ENCODE measurements around the gene PAX6. TPM values are rescaled to one million over a fixed set of nuclear protein-coding genes. Genes with fewer than 3 reads are reported as not detected.

PAX6 gene
- total and polyA plus RNA-seq, 2 of the 4 experiments (the other 2 are of a cell fraction) = not detected

DNA sequence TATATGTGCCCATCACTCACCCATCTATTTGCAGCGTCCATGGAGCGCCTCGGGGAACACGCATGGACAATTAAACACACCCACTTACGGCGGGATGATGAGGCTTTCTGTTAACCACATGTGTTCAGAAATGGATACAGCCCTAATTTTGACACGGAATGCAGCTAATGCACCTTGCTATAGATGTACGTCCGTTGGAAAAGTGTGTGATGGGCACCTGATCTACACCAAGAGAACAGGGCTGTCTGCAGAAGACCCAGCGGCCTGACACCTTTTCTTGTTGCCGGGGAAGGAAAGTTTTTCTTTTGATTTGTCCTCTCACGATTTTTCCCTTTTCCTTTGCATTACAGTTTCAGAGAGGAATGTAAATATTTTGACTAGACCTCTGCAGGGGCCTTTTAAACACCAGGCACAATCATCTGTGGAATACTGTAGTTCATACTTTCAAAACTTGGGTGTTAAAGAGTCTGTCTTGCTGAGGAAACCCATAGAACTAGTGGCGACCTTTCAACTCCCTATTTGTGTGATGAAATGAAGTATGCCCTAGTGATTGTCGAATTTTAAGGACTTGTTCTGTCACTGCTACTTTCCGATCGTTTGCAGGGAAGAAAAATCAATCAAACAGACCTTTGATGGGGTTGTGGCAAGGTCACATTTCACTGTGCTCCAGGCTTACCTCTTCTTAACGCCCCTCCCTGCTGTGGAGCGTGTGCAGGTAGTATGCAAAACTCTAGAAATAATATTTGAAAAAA, 16.5 kb upstream of the PAX6 start:
- Histone ChIP-seq H2BK15ac (ENCODE audit: low read depth, low read length) (no peak overlapping the region), H4K91ac (ENCODE audit: insufficient read depth, low read depth, low read length) (no peak overlapping the region), H2AK9ac (replicated peaks; ENCODE audit: low read depth, low read length, poor library complexity) (no peak overlapping the region), H2AK5ac (ENCODE audit: low read depth, low read length) (no peak overlapping the region), H4K5ac (ENCODE audit: low read depth, low read length) (no peak overlapping the region), H3K4me2 (ENCODE audit: low read depth, low read length) (peak overlapping the region; percentile 91), H3K4me3 (ENCODE audit: insufficient read depth, low read depth, low read length) (peak overlapping the region; percentile 33; the same call in 1 of the 2 replicates), H2BK20ac (ENCODE audit: low read depth, low read length) (no peak overlapping the region), H3K9me3 (ENCODE audit: control insufficient read depth, insufficient read depth, low read length) (peaks cover 15% of the 10 kb centered on the region), H3K9me1 (ENCODE audit: insufficient read depth, low read length) (no peaks in the 10 kb centered on the region; the same call in 1 of the 2 replicates), H3K4me1 (ENCODE audit: control insufficient read depth, insufficient read depth, low read length) (peaks cover 8% of the 10 kb centered on the region), H3K79me1 (ENCODE audit: low read depth in 1 of 2, low read length in 2 of 2) (no peaks in the 10 kb centered on the region), H3K23ac (ENCODE audit: low read depth, low read length) (no peak overlapping the region), H4K20me1 (ENCODE audit: insufficient read depth, low read length) (no peaks in the 10 kb centered on the region), H2BK5ac (ENCODE audit: low read depth, low read length, poor library complexity, severe bottlenecking) (no peak overlapping the region), H3K4ac (ENCODE audit: low read depth, low read length) (no peak overlapping the region; the same call in 1 of the 2 replicates), H2AFZ (replicated peaks; ENCODE audit: low read length, poor library complexity) (peak overlapping the region; percentile 54), H2BK120ac (ENCODE audit: low read depth, low read length) (no peak overlapping the region), H3K27ac (ENCODE audit: insufficient read depth, low read length) (no peak overlapping the region), H3K9ac (ENCODE audit: low read depth, low read length) (no peak overlapping the region), H4K8ac (ENCODE audit: low read depth in 2 of 2, low read length in 2 of 2) (no peak overlapping the region), H3K18ac (ENCODE audit: low read depth, low read length) (no peak overlapping the region), H3K27me3 (ENCODE audit: control insufficient read depth, insufficient read depth, low read length) (peaks cover 80% of the 10 kb centered on the region), H3K14ac (replicated peaks; ENCODE audit: low read depth, low read length) (no peak overlapping the region), H3K36me3 (ENCODE audit: control insufficient read depth, insufficient read depth, low read length) (no peaks in the 10 kb centered on the region), H3K56ac (ENCODE audit: extremely low read depth, insufficient read depth, low read length) (no peak overlapping the region)
- intact Hi-C loops (cut with micrococcal nuclease) = no loop called here
- in situ Hi-C loops (cut with MboI; ENCODE audit: low sequenced_read_pairs) = no loop called here
- TF ChIP-seq BHLHE40 (IDR thresholded peaks at IDR 0.05; ENCODE audit: low read depth, low read length) (0 out of 2 replicates have a peak, but pooled peaks have one; percentile 10), RAD21 (IDR thresholded peaks at IDR 0.05; ENCODE audit: low read length) (no peak), POLR2A (IDR thresholded peaks at IDR 0.05; ENCODE audit: low read depth, low read length) (no peak), CEBPB (IDR thresholded peaks at IDR 0.05; ENCODE audit: low read depth, low read length) (no peak), ELK1 (IDR thresholded peaks at IDR 0.05; ENCODE audit: borderline replicate concordance, low read depth, low read length) (no peak)
- peak; percentile 79 for ATAC-seq (ENCODE audit: low read depth)
- 0% methylated on average over 1 of the region's 18 CpGs; no CpG with 5 or more reads in 1 of the 2 experiments for WGBS, 2 experiments (ENCODE audit: extremely low coverage in 2 of 2, insufficient read length in 1 of 2)
- BruUV-seq (replicated peaks) = no TSS peak
- peak; percentile 56 for DNase-seq
- POLR2A ChIA-PET (ENCODE audit: unreplicated experiment) = no interaction called here
- dilution Hi-C loops (cut with HindIII; ENCODE audit: low sequenced_read_pairs, unreplicated experiment) = no loop called here
- CTCF ChIA-PET = no interaction called here

All from IMR-90 (cell line).